Measurements from ENCODE around the gene MANBA.

MANBA gene

DNA sequence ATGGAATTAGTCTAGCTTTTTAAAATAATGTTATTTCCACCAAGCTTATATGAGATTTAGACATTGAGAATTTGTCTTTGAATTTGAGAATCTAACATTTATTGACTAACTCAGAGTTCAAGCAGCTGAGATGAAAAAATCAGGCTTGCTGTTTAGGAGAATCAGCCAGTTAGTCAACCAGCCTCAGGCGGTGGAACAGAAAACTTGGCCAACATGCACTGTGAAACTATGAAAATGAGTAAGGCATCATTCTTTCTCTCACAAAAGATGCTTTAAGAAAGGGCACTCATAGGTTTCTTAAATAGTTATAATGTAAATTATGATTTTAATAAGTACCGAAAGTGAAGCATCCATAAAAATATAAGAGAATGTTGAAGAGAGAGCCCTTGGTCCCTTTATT is 175.4 kb downstream of the MANBA start:
- no peak for DNase-seq (ENCODE audit: low read depth)
- TF ChIP-seq CTCF (IDR thresholded peaks at IDR 0.05; ENCODE audit: low read depth, low read length) (no peak), MAX (IDR thresholded peaks at IDR 0.05; ENCODE audit: low read depth, low read length) (no peak), POLR2A (IDR thresholded peaks at IDR 0.05; ENCODE audit: extremely low read depth, insufficient read length) (no peak), MYC (IDR thresholded peaks at IDR 0.05; ENCODE audit: low read depth, low read length) (no peak)
- H3K4me3 ChIP-seq (ENCODE audit: low read depth, low read length), result no peak overlapping the region

GRCh38 chr4:102584091-102584490 is 176.7 kb downstream of the MANBA start:
- no peak overlapping the region for H3K4me3 ChIP-seq (ENCODE audit: low read depth, low read length)
- DNase-seq (ENCODE audit: low read depth), result no peak
- TF ChIP-seq MAX (IDR thresholded peaks at IDR 0.05; ENCODE audit: low read depth, low read length) (no peak), POLR2A (IDR thresholded peaks at IDR 0.05; ENCODE audit: extremely low read depth, insufficient read length) (no peak), CTCF (IDR thresholded peaks at IDR 0.05; ENCODE audit: low read depth, low read length) (no peak), MYC (IDR thresholded peaks at IDR 0.05; ENCODE audit: low read depth, low read length) (no peak)

Measured in NB4 (cell line).